ENCODE measurements around the gene CHST8.
A peak's percentile ranks its signal among the peaks of the same experiment; 100 is the strongest.

CHST8 gene

GRCh38 chr19:33778089-33778791 lies 156.5 kb downstream of the CHST8 start:
- Histone ChIP-seq H3K4me3 (ENCODE audit: control insufficient read depth in 1 of 7, extremely low read depth in 1 of 7, insufficient read depth in 4 of 7, low read depth in 2 of 7, low read length in 6 of 7) (peak overlapping the region in 2 of 7 experiments; percentile 28 to 40), H3K36me3 (ENCODE audit: control insufficient read depth in 4 of 4, insufficient read depth in 4 of 4, low read length in 3 of 4) (no peaks in the 10 kb centered on the region), H3K9me3 (ENCODE audit: control extremely low read depth in 1 of 5, control insufficient read depth in 4 of 5, insufficient read depth in 2 of 5, low read depth in 1 of 5, low read length in 4 of 5) (no peaks in the 10 kb centered on the region), H3K4me1 (ENCODE audit: control extremely low read depth in 1 of 4, control insufficient read depth in 4 of 4, insufficient read depth in 4 of 4, low read length in 3 of 4) (peaks cover 0 to 15% (median 7%) of the 10 kb centered on the region in 4 experiments), H3K27ac (ENCODE audit: insufficient read depth in 1 of 2, low read depth in 1 of 2, low read length in 2 of 2, poor library complexity in 1 of 2, severe bottlenecking in 2 of 2) (no peak overlapping the region), H3K27me3 (replicated peaks in 2 of 5; ENCODE audit: control insufficient read depth in 4 of 5, insufficient read depth in 5 of 5, low read length in 4 of 5) (peaks cover 0 to 14% (median 8%) of the 10 kb centered on the region in 5 experiments)
- peak; percentile 73 to 86 (median 80) for DNase-seq
- ChIA-PET CTCF (interaction anchor here (0.6 to 3.6 kb wide), 33 partner anchors 9 to 369 kb away, joined by 3 to 36 read pairs (median 4); partner anchors contain the start of gene KCTD15), POLR2A (interaction anchor here (1.1 kb wide), 1 partner anchor 35 kb away, joined by 3 read pairs; no protein-coding TSS in a partner anchor)
- WGBS (ENCODE audit: insufficient coverage): 14% methylated on average over 37 of the region's 49 CpGs

- WGBS (ENCODE audit: insufficient coverage): 94% methylated on average over 6 of the region's 7 CpGs
- ChIA-PET CTCF (interaction anchor here (0.6 to 3.6 kb wide), 8 partner anchors 11 to 327 kb away, joined by 3 to 36 read pairs (median 5); no protein-coding TSS in a partner anchor), POLR2A (no interaction called here)
- H3K27me3 ChIP-seq (replicated peaks in 2 of 5; ENCODE audit: control insufficient read depth in 4 of 5, insufficient read depth in 5 of 5, low read length in 4 of 5): peaks cover 0 to 14% (median 8%) of the 10 kb centered on the region in 5 experiments
- H3K9me3 ChIP-seq (ENCODE audit: control extremely low read depth in 1 of 5, control insufficient read depth in 4 of 5, insufficient read depth in 2 of 5, low read depth in 1 of 5, low read length in 4 of 5): no peaks in the 10 kb centered on the region
- H3K36me3 ChIP-seq (ENCODE audit: control insufficient read depth in 4 of 4, insufficient read depth in 4 of 4, low read length in 3 of 4): no peaks in the 10 kb centered on the region
- DNase-seq: no peak
- no peak overlapping the region for H3K4me3 ChIP-seq (ENCODE audit: control insufficient read depth in 1 of 7, extremely low read depth in 1 of 7, insufficient read depth in 4 of 7, low read depth in 2 of 7, low read length in 6 of 7)
- H3K27ac ChIP-seq (ENCODE audit: insufficient read depth in 1 of 2, low read depth in 1 of 2, low read length in 2 of 2, poor library complexity in 1 of 2, severe bottlenecking in 2 of 2): no peak overlapping the region
- H3K4me1 ChIP-seq (ENCODE audit: control extremely low read depth in 1 of 4, control insufficient read depth in 4 of 4, insufficient read depth in 4 of 4, low read length in 3 of 4): peaks cover 0 to 15% (median 7%) of the 10 kb centered on the region in 4 experiments
These were observed 158.1 kb downstream of the CHST8 start for GRCh38 chr19:33779849-33780248.

- Histone ChIP-seq H3K36me3 (ENCODE audit: control insufficient read depth in 4 of 4, insufficient read depth in 4 of 4, low read length in 3 of 4) (no peaks in the 10 kb centered on the region), H3K4me1 (ENCODE audit: control extremely low read depth in 1 of 4, control insufficient read depth in 4 of 4, insufficient read depth in 4 of 4, low read length in 3 of 4) (peaks cover 0 to 15% (median 7%) of the 10 kb centered on the region in 4 experiments), H3K27ac (ENCODE audit: insufficient read depth in 1 of 2, low read depth in 1 of 2, low read length in 2 of 2, poor library complexity in 1 of 2, severe bottlenecking in 2 of 2) (no peak overlapping the region), H3K9me3 (ENCODE audit: control extremely low read depth in 1 of 5, control insufficient read depth in 4 of 5, insufficient read depth in 2 of 5, low read depth in 1 of 5, low read length in 4 of 5) (no peaks in the 10 kb centered on the region), H3K4me3 (ENCODE audit: control insufficient read depth in 1 of 7, extremely low read depth in 1 of 7, insufficient read depth in 4 of 7, low read depth in 2 of 7, low read length in 6 of 7) (no peak overlapping the region), H3K27me3 (replicated peaks in 2 of 5; ENCODE audit: control insufficient read depth in 4 of 5, insufficient read depth in 5 of 5, low read length in 4 of 5) (peaks cover 0 to 14% (median 8%) of the 10 kb centered on the region in 5 experiments)
- peak in 2 of 3 donors; percentile 28 to 29 for DNase-seq
- WGBS (ENCODE audit: insufficient coverage): 40% methylated on average over 4 of the region's 6 CpGs
- CTCF ChIA-PET: interaction anchor here (0.6 to 3.6 kb wide), 7 partner anchors 11 to 327 kb away, joined by 4 to 36 read pairs (median 5); no protein-coding TSS in a partner anchor
- POLR2A ChIA-PET: no interaction called here
These were observed 158.5 kb downstream of the CHST8 start for GRCh38 chr19:33780251-33780650.

GRCh38 chr19:33780746-33781145 lies 159.0 kb downstream of the CHST8 start:
- Histone ChIP-seq H3K9me3 (ENCODE audit: control extremely low read depth in 1 of 5, control insufficient read depth in 4 of 5, insufficient read depth in 2 of 5, low read depth in 1 of 5, low read length in 4 of 5) (no peaks in the 10 kb centered on the region), H3K27ac (ENCODE audit: insufficient read depth in 1 of 2, low read depth in 1 of 2, low read length in 2 of 2, poor library complexity in 1 of 2, severe bottlenecking in 2 of 2) (no peak overlapping the region), H3K27me3 (replicated peaks in 2 of 5; ENCODE audit: control insufficient read depth in 4 of 5, insufficient read depth in 5 of 5, low read length in 4 of 5) (peaks cover 0 to 14% (median 8%) of the 10 kb centered on the region in 5 experiments), H3K36me3 (ENCODE audit: control insufficient read depth in 4 of 4, insufficient read depth in 4 of 4, low read length in 3 of 4) (no peaks in the 10 kb centered on the region), H3K4me1 (ENCODE audit: control extremely low read depth in 1 of 4, control insufficient read depth in 4 of 4, insufficient read depth in 4 of 4, low read length in 3 of 4) (peaks cover 0 to 15% (median 7%) of the 10 kb centered on the region in 4 experiments), H3K4me3 (ENCODE audit: control insufficient read depth in 1 of 7, extremely low read depth in 1 of 7, insufficient read depth in 4 of 7, low read depth in 2 of 7, low read length in 6 of 7) (no peak overlapping the region)
- 87% methylated on average over 12 of the region's 12 CpGs for WGBS (ENCODE audit: insufficient coverage)
- no peak for DNase-seq
- ChIA-PET CTCF (interaction anchor here (1.5 to 1.6 kb wide), 2 partner anchors 89 to 218 kb away, joined by 5 to 6 read pairs; no protein-coding TSS in a partner anchor), POLR2A (no interaction called here)

GRCh38 chr19:33781415-33781935 lies 159.7 kb downstream of the CHST8 start:
- peaks cover 0 to 14% (median 8%) of the 10 kb centered on the region in 5 experiments for H3K27me3 ChIP-seq (replicated peaks in 2 of 5; ENCODE audit: control insufficient read depth in 4 of 5, insufficient read depth in 5 of 5, low read length in 4 of 5)
- peaks cover 0 to 17% (median 7%) of the 10 kb centered on the region in 4 experiments for H3K4me1 ChIP-seq (ENCODE audit: control extremely low read depth in 1 of 4, control insufficient read depth in 4 of 4, insufficient read depth in 4 of 4, low read length in 3 of 4)
- ChIA-PET POLR2A (no interaction called here), CTCF (interaction anchor here (1.3 kb wide), 1 partner anchor 16 kb away, joined by 5 read pairs; the partner anchor contains the start of gene KCTD15)
- WGBS (ENCODE audit: insufficient coverage): 91% methylated on average over 15 of the region's 15 CpGs
- no peak for DNase-seq
- no peaks in the 10 kb centered on the region for H3K36me3 ChIP-seq (ENCODE audit: control insufficient read depth in 4 of 4, insufficient read depth in 4 of 4, low read length in 3 of 4)
- no peak overlapping the region for H3K4me3 ChIP-seq (ENCODE audit: control insufficient read depth in 1 of 7, extremely low read depth in 1 of 7, insufficient read depth in 4 of 7, low read depth in 2 of 7, low read length in 6 of 7)
- no peaks in the 10 kb centered on the region for H3K9me3 ChIP-seq (ENCODE audit: control extremely low read depth in 1 of 5, control insufficient read depth in 4 of 5, insufficient read depth in 2 of 5, low read depth in 1 of 5, low read length in 4 of 5)
- H3K27ac ChIP-seq (ENCODE audit: insufficient read depth in 1 of 2, low read depth in 1 of 2, low read length in 2 of 2, poor library complexity in 1 of 2, severe bottlenecking in 2 of 2): no peak overlapping the region

- WGBS (ENCODE audit: insufficient coverage): 93% methylated on average over 4 of the region's 5 CpGs
- H3K27ac ChIP-seq (ENCODE audit: insufficient read depth in 1 of 2, low read depth in 1 of 2, low read length in 2 of 2, poor library complexity in 1 of 2, severe bottlenecking in 2 of 2): no peak overlapping the region
- CTCF ChIA-PET: interaction anchor here (1.3 kb wide), 1 partner anchor 15 kb away, joined by 5 read pairs; the partner anchor contains the start of gene KCTD15
- no peaks in the 10 kb centered on the region for H3K36me3 ChIP-seq (ENCODE audit: control insufficient read depth in 4 of 4, insufficient read depth in 4 of 4, low read length in 3 of 4)
- POLR2A ChIA-PET: no interaction called here
- H3K4me3 ChIP-seq (ENCODE audit: control insufficient read depth in 1 of 7, extremely low read depth in 1 of 7, insufficient read depth in 4 of 7, low read depth in 2 of 7, low read length in 6 of 7): no peak overlapping the region
- no peak for DNase-seq
- H3K27me3 ChIP-seq (replicated peaks in 2 of 5; ENCODE audit: control insufficient read depth in 4 of 5, insufficient read depth in 5 of 5, low read length in 4 of 5): peaks cover 0 to 14% (median 8%) of the 10 kb centered on the region in 5 experiments
- H3K9me3 ChIP-seq (ENCODE audit: control extremely low read depth in 1 of 5, control insufficient read depth in 4 of 5, insufficient read depth in 2 of 5, low read depth in 1 of 5, low read length in 4 of 5): no peaks in the 10 kb centered on the region
- H3K4me1 ChIP-seq (ENCODE audit: control extremely low read depth in 1 of 4, control insufficient read depth in 4 of 4, insufficient read depth in 4 of 4, low read length in 3 of 4): peaks cover 0 to 17% (median 7%) of the 10 kb centered on the region in 4 experiments
These were observed 160.2 kb downstream of the CHST8 start for GRCh38 chr19:33781996-33782395.
